Upper lobe of right lung (tissue), 1 donor: ENCODE results near the gene DOCK10. TPM values are rescaled to one million over a fixed set of nuclear protein-coding genes. Genes with fewer than 3 reads are reported as not detected.
A peak's percentile ranks its signal among the peaks of the same experiment; 100 is the strongest.
"Not testable (repeated sequence)": the region's sequence is repeated elsewhere in the genome, so short reads cannot be mapped to it uniquely, and the experiment has no call there.

Experiments
- ATAC-seq: fragments of 200-7000 bp; cut with Tn5 transposase; one replicate; pipeline ENCODE4 v1.9.1; 2020; ENCODE audit warnings: mild to moderate bottlenecking, moderate library complexity
- DNase-seq: peaks from one replicate; pipeline ENCODE4 v3.0.0-alpha.2; 2020
- H3K27ac ChIP-seq: fragments of 200-600 bp; one replicate; pipeline ENCODE4 v1.8.0; 2022
- H3K27me3 ChIP-seq: fragments of 200-600 bp; one replicate; pipeline ENCODE4 v1.8.0; 2022; ENCODE audit warnings: mild to moderate bottlenecking
- H3K36me3 ChIP-seq: fragments of 200-600 bp; one replicate; pipeline ENCODE4 v1.8.0; 2022
- H3K4me1 ChIP-seq: fragments of 200-600 bp; one replicate; pipeline ENCODE4 v1.8.0; 2022
- H3K4me3 ChIP-seq: fragments of 200-600 bp; one replicate; pipeline ENCODE4 v1.8.0; 2022; ENCODE audit warnings: mild to moderate bottlenecking
- H3K9me3 ChIP-seq: fragments of 200-600 bp; one replicate; pipeline ENCODE4 v1.8.0; 2022
- CTCF ChIP-seq: fragments of 200-600 bp; IDR thresholded peaks from one replicate; pipeline ENCODE4 v1.8.0; 2022; ENCODE audit warnings: antibody characterized with exemption
- intact Hi-C: fragments of 100-400 bp; cut with DNase I; formaldehyde crosslinking; loops from one replicate; pipeline ENCODE4 v1.11.0; 2022
- total RNA-seq: library from RNA; stranded (reverse); fragmentation: NEBNext Ultra II Directional; extraction: Animal tissue kit (Norgen Biotek cat#: 25700); gene quantifications from one replicate; pipeline ENCODE4 v1.2.1, GENCODE V29; 2021
- donor health status: DM: no; HTN: yes; CAD: no; lungs with severe emphysema.

Gene DOCK10
- total RNA-seq, 1 donor from 2014 or later, result 35.8 TPM

- Histone ChIP-seq H3K4me1 (peaks cover 14% of the 10 kb centered on the region), H3K36me3 (no peaks in the 10 kb centered on the region), H3K4me3 (no peak overlapping the region), H3K27me3 (no peaks in the 10 kb centered on the region), H3K27ac (no peak overlapping the region), H3K9me3 (no peaks in the 10 kb centered on the region)
- DNase-seq, result no peak
- peak; percentile 75 for ATAC-seq
- TF ChIP-seq CTCF, result no peak
- intact Hi-C loops, result no loop called here
These were observed 93.4 kb downstream of the DOCK10 start for GRCh38 chr2:224948859-224949258.

DNA sequence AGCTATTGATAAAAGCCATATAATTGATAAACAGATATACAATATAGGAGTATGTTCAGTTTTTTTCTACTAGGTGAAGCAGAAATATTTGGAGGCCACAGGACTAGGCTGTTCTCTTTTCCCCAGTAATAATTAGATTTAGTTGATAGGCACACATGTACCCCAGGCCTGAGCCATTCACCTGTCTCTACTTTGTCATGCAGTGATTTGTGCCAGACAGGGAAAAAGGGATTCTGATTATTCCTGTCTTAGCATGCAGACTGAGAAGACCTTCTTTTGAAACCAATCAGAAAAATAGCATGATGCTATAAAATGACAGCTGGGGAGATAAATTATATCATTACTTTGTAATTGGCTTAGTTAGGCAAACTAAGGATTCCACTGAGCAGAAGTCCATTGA lies 94.3 kb downstream of the DOCK10 start:
- intact Hi-C loops, result no loop called here
- H3K27ac ChIP-seq, result no peak overlapping the region
- no peak for ATAC-seq
- no peaks in the 10 kb centered on the region for H3K9me3 ChIP-seq
- no peak for DNase-seq
- H3K4me3 ChIP-seq, result no peak overlapping the region
- H3K36me3 ChIP-seq, result no peaks in the 10 kb centered on the region
- no peak for TF ChIP-seq CTCF
- H3K4me1 ChIP-seq, result peaks cover 11% of the 10 kb centered on the region
- no peaks in the 10 kb centered on the region for H3K27me3 ChIP-seq

GRCh38 chr2:224947566-224947965 lies 94.7 kb downstream of the DOCK10 start:
- no peak for ATAC-seq

DNA sequence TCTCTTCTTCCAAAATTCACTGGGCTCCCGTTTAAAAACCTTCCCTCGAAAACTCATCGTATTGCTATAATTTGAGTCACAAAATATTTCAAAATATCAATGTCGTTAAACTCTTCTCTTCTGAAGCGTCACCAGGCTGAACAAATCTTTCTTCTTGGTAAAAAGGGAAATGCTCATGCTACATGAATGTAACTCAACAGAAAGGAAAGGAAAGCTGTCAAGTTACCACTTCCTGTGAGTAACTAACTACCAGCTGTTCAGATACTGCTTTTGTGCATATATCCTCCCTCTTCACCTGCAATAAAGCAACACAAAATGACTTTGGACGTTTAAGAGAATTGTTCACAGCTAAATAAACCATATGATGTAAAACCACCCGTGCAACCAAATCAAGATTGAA lies 95.4 kb downstream of the DOCK10 start:
- no peaks in the 10 kb centered on the region for H3K27me3 ChIP-seq
- DNase-seq, result no peak
- intact Hi-C loops, result no loop called here
- H3K9me3 ChIP-seq, result no peaks in the 10 kb centered on the region
- H3K4me1 ChIP-seq, result peaks cover 7% of the 10 kb centered on the region
- ATAC-seq, result peak; percentile 69
- peak overlapping the region; percentile 34 for H3K4me3 ChIP-seq
- peak overlapping the region; percentile 38 for H3K27ac ChIP-seq
- H3K36me3 ChIP-seq, result no peaks in the 10 kb centered on the region
- TF ChIP-seq CTCF, result no peak

More at GRCh38 chr2:224947566-224947965, 94.7 kb downstream of the DOCK10 start:
- no peak overlapping the region for H3K4me3 ChIP-seq
- no peak for DNase-seq
- no peak overlapping the region for H3K27ac ChIP-seq
- no peaks in the 10 kb centered on the region for H3K27me3 ChIP-seq
- intact Hi-C loops, result no loop called here
- H3K36me3 ChIP-seq, result no peaks in the 10 kb centered on the region
- peaks cover 7% of the 10 kb centered on the region for H3K4me1 ChIP-seq
- TF ChIP-seq CTCF, result no peak
- no peaks in the 10 kb centered on the region for H3K9me3 ChIP-seq

- no peak for DNase-seq
- intact Hi-C loops, result no loop called here
- H3K4me3 ChIP-seq, result peak overlapping the region; percentile 34
- H3K9me3 ChIP-seq, result no peaks in the 10 kb centered on the region
- TF ChIP-seq CTCF, result no peak
- no peaks in the 10 kb centered on the region for H3K36me3 ChIP-seq
- peak; percentile 74 for ATAC-seq
- no peaks in the 10 kb centered on the region for H3K27me3 ChIP-seq
- H3K27ac ChIP-seq, result peak overlapping the region; percentile 38
- peaks cover 7% of the 10 kb centered on the region for H3K4me1 ChIP-seq
These were observed 97.3 kb downstream of the DOCK10 start for GRCh38 chr2:224944707-224945547.

GRCh38 chr2:224943601-224944041 lies 98.6 kb downstream of the DOCK10 start:
- intact Hi-C loops, DNase-seq, H3K9me3 ChIP-seq, H3K27me3 ChIP-seq, H3K27ac ChIP-seq, H3K36me3 ChIP-seq, H3K4me3 ChIP-seq, ATAC-seq: not testable (repeated sequence)
- H3K4me1 ChIP-seq, result peaks cover 13% of the 10 kb centered on the region
